Measurements from ENCODE around the gene CFAP299.

CFAP299 gene

DNA sequence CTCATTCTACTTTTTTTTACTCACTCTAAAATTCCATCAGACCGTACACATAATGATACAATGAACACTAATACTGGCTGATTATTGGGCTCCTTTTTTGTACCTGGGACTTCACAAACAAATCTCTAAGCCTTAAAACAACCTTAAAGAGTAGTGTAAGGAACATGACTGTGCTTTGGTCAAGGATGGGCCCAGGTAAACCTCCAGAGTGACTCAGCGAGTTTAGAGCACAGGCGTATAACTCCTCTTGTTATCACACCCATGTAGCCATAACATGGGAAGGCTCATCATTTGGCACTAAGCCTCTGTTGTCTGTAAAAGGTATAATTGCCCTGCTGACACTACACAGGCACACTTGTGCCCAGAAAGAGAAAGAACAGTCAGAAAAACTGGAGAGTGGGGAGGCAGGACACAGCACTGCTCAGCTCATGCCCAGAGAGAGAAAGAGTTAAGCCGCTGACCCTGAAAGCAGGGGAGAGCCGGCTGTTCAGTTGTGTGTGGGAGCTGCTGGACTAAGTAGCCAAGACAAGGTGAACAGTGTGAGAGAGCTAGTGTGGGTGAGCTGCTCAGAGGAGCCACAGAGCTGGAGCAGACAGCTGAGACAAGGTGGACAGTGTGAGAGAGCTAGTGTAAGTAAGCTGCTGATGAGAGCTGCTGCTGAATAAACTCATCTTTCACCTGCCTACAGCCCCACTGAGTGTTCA is 375.4 kb downstream of the CFAP299 start:
- DNase-seq (ENCODE audit: low spot score) = no peak
- no peak for TF ChIP-seq CTCF (IDR thresholded peaks at IDR 0.05; ENCODE audit: extremely low read depth, insufficient read depth, missing control alignments)
- in situ Hi-C loops (cut with MboI; ENCODE audit: low pct_unique_long_range_greater_than_20kb, low sequenced_read_pairs, unreplicated experiment) = no loop called here

DNA sequence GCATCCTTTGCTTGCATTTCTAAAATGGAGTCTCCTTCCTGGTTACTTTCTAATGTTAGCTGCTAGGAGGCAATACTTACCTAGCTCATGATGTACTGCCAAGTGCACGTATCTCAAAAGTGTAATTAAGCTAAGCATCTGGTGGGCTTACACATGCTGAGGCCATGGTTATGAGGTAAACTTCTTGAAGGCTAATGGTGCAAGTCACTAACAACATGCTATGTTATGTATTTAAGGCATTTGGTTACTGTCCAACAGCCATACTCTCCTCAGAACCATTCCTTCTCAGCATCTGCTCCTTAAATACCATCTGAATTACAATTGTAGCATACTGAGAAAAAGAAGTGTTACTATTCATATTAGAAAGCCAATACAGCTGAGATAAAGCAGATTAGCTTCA is 376.4 kb downstream of the CFAP299 start:
- DNase-seq (ENCODE audit: low spot score) = no peak
- in situ Hi-C loops (cut with MboI; ENCODE audit: low pct_unique_long_range_greater_than_20kb, low sequenced_read_pairs, unreplicated experiment) = no loop called here

GRCh38 chr4:80713409-80713808 is 377.9 kb downstream of the CFAP299 start:
- DNase-seq (ENCODE audit: low spot score) = no peak
- in situ Hi-C loops (cut with MboI; ENCODE audit: low pct_unique_long_range_greater_than_20kb, low sequenced_read_pairs, unreplicated experiment) = no loop called here
- no peak for TF ChIP-seq CTCF (IDR thresholded peaks at IDR 0.05; ENCODE audit: extremely low read depth, insufficient read depth, missing control alignments)

More for the DNA sequence above, 376.4 kb downstream of the CFAP299 start:
- no peak for TF ChIP-seq CTCF (IDR thresholded peaks at IDR 0.05; ENCODE audit: extremely low read depth, insufficient read depth, missing control alignments)

GRCh38 chr4:80717204-80717603 is 381.7 kb downstream of the CFAP299 start:
- TF ChIP-seq CTCF (IDR thresholded peaks at IDR 0.05; ENCODE audit: extremely low read depth, insufficient read depth, missing control alignments) = no peak
- DNase-seq (ENCODE audit: low spot score) = no peak
- in situ Hi-C loops (cut with MboI; ENCODE audit: low pct_unique_long_range_greater_than_20kb, low sequenced_read_pairs, unreplicated experiment) = no loop called here

- in situ Hi-C loops (cut with MboI; ENCODE audit: low pct_unique_long_range_greater_than_20kb, low sequenced_read_pairs, unreplicated experiment) = no loop called here
- no peak for DNase-seq (ENCODE audit: low spot score)
- no peak for TF ChIP-seq CTCF (IDR thresholded peaks at IDR 0.05; ENCODE audit: extremely low read depth, insufficient read depth, missing control alignments)
These were observed 390.9 kb downstream of the CFAP299 start for GRCh38 chr4:80726471-80726870.

DNA sequence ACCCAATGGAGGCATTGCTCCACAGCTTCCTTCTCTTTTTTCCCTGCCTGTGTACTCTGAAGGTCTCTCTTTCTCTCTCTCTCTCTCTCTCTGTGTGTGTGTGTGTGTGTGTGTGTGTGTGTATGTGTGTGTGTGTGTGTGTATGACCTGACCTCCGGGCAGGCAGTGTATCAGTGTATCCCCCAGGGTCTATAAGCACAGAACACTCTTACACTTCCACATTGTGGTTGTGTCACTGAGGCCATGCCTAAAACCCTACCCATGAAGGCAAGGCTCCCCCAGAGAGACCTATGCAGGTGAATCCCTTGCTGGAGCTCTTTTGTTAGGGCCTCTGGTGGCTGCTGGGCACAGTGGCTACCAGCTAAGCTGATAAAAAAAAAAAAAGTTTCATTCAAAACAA is 394.6 kb downstream of the CFAP299 start:
- no peak for TF ChIP-seq CTCF (IDR thresholded peaks at IDR 0.05; ENCODE audit: extremely low read depth, insufficient read depth, missing control alignments)
- DNase-seq (ENCODE audit: low spot score) = no peak
- in situ Hi-C loops (cut with MboI; ENCODE audit: low pct_unique_long_range_greater_than_20kb, low sequenced_read_pairs, unreplicated experiment) = no loop called here

Measured in GM13977 (cell line).